GM21528 (cell line): ENCODE measurements around the gene CDX2.

Experiments
- ATAC-seq: cut with Tn5 transposase; IDR thresholded peaks from one replicate; pipeline ENCODE4 v1.9.1; 2021; ENCODE audit warnings: mild to moderate bottlenecking, moderate library complexity; ENCODE audit not compliant: unreplicated experiment, low FRiP score

Gene CDX2

GRCh38 chr13:27979001-27979643, 10.0 kb upstream of the CDX2 start:
- ATAC-seq = no peak

GRCh38 chr13:27978301-27978968, 9.3 kb upstream of the CDX2 start:
- ATAC-seq = no peak

DNA sequence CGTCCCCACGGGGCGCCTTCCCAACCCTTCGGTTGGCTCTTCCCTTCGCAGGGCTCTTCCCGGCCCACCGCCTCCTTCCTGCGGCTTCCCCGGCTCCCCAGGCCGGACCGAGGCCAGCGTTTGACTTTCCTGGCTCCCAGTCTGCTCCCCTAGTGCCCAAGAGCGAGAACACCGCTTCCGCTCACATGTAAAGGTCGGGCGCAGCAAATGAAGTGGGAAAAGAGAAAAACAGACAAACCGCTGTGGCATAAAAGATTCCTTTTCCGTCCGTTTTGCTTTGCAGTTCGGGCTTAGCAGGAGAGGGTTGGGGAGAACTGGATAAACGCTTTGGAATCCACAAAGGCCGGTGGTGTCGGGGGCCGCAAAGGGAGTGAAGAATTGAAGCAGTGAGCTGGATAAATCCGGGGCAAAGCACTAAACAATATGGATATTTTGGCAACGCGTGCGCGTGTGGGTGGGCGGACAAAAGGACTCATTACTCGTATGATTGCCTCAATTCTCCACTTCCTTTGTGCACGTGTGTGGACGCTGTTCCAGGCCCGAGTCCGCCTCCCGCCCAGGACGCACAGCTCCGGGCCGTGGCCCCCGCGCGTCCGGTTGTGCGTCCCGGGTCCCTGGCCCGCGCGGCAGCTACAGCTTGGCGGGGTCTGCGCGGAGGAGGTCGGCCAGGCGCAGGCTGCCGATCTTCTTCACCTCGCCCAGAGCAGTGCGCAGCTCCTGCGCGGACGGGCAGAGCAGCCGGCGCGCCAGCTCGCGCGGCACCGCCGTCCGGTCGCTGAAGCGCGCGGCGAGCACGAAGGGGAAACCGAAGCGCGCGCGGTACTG, 8.6 kb upstream of the CDX2 start:
- ATAC-seq = no peak

DNA sequence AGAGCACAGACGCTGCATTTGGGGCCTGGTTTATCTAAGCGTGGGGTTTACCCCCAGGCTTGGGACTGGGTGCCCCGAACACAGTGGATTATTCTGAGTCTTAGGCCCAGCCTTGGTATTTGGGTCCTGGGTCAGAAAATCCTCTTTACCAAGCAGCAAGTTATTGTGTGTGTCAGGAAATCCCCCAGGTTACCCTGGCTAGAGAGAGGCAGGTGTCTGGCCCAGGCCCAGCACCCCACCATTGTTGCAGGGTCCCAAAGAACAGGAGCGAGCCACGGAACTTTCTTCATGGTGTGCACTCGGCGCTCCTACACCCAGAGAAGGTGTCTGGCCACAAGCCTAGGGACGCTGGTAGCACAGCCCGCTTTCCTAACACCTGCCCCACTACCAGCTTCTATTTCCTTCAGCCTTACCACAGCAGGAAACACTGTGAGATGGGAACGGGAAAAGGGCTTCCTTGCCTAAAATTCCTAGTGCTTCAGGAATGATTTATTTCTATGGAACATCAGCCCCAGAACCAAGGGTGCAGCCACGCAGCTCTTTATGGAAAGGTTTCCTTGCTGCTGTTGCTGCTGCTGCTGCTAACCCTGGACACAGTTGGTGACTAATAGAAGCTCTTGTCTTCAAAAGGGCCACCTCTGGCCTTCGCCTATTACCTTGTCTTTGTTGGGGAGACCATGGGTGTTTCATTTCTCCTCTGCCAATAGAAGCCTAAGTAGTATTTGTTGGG, 7.4 kb upstream of the CDX2 start:
- ATAC-seq = no peak

DNA sequence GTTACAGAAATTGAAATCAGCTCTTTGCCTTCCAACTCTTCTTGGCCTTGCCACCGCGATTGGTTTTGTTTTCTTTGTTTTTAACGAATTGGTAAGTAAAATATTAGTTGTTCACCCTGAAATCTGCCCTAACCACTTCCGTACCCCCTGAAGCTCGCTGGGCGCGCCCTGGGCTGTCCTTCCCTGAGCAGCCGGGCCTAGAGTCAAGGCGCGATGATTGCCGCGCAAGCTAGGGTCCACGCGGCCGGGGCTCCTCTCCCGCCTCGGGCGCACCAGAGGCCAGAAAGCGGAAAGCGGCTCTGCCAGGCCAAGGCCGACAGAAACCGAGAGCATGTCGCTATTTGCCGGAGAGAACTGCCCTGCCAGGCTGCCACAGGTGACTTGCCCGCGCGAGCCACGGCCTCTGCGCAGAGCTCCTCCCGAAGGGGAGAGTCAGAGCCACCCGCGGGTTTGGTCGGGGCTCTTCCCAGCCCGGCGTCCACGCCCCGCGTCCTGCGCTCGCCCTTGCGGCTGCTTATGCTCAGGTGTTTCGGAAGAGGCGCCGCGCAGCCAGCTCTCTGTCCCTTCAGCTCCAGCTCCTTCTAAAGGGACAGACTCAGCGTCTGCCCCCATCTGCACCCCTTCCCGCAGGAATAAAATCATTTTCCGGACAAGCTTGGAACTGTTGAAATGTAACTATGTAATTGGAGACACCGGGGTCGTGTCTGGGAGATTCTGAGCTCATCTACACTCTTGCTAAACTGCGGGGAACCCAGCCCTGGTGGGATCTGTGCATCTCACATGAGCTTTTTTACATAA, 6.6 kb upstream of the CDX2 start:
- no peak for ATAC-seq

- ATAC-seq = no peak
Observed at GRCh38 chr13:27973961-27974662, 5.0 kb upstream of the CDX2 start.

DNA sequence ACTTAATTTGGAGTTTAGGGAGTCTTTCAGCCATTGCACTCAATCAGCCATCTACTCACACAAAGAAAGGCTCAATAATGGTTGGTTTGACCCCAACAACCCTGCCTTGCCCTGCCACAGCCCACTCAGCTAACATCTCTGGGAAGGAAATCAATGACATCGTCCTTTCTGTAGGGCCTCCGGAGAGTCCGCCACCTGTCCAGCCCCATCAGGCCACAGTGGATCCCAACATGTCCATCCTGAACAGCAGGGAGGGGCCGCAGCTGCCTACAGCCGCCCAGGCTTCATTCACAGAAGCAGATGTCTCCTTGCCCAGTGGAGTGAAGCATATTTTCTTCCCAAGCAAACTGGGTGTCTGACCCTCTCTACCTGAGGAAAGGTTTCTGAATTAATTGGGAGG, 4.2 kb upstream of the CDX2 start:
- ATAC-seq = no peak

DNA sequence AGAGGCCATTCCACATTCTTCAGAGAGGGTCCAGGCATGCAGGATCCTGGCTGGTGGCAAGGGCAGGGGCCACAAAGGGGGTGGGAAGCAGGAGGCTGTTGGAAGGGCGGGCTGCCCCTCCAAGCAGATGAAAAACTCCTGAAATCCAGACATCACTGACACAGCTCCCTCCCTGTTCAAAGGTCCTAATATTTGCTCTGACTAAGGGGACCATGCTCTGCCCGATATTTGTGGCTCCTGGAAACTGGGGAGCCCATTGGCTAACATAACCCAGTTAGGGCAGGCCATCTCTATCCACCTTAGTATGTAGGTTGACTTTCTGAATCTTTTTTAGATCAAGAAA, 3.3 kb upstream of the CDX2 start:
- no peak for ATAC-seq

GRCh38 chr13:27971776-27972477, 2.8 kb upstream of the CDX2 start:
- no peak for ATAC-seq

DNA sequence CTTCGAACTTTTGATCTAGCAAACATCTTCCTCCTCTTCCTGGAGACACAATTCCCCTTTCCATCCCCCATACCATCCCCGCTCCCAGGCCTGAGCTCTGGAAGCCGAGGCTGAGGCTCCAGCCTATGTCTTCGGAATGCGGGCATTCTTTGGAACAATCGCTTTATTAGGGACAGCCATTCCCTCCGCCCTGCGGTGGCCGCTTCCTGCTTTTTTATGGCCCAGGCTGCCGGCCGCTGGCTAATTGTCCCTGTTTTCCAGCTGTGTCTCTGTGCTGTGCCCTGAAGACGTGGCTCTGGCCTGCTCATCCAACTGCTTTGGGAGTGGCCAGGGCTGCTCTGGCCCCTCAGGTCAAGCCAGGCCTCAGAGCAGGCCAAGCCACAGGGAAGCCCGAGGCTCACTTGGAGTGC, 2.1 kb upstream of the CDX2 start:
- no peak for ATAC-seq

- no peak for ATAC-seq
Observed at GRCh38 chr13:27970382-27971235, 1.5 kb upstream of the CDX2 start.

DNA sequence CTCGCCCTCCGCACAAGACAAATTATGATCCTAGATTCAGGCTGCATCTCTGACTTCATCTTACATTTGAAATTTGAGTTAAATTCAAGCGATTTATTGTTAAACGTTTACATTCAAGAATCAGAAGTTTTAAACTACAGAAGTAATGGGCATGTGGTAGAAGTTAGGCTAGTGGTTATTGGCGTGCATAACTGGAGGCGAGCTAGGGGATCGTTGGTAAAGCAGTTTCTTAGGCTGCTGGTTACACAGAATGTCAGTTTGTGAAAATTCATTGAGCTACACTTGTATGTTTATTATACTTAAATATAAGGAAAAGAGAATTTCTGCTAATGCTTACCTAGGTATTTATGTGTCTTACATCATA, 733 bp upstream of the CDX2 start:
- ATAC-seq = no peak

DNA sequence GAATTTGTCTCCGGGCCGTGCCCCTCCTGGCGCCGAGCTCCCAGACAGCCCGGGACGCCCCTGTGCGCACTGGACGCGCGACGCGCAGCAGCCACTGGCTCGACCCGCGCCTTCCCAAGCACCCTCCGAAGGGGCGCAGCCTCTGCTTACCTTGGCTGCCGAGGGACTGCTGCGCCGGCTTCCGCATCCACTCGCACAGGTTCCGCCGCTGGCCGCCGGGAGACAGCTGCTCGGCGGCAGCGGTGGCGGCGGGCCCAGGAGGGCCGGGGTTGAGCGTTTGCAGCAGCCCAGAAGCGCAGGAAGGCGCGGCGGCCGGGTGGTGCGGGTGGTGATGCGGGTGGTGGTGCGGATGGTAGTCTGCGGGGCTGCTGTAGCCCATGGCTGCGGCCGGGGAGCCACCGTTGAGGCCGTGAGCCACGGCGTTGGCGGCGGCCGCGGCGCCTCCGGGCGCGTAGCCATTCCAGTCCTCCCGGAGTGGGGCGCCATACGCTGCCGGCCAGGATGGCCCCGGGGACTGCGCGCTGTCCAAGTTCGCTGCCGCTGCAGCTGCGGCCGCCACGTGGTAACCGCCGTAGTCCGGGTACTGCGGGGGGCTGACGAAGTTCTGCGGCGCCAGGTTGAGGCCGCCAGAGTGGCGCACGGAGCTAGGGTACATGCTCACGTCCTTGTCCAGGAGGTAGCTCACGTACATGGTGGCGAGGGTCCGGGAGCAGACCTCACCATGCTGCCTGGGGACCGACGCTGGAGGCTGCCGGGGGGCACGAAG, 616 bp downstream of the CDX2 start:
- ATAC-seq = no peak

GRCh38 chr13:27967736-27968315, 1.3 kb downstream of the CDX2 start:
- no peak for ATAC-seq

- ATAC-seq = no peak
Observed at GRCh38 chr13:27967203-27967735, 1.8 kb downstream of the CDX2 start.

- no peak for ATAC-seq
Observed at GRCh38 chr13:27966641-27967202, 2.4 kb downstream of the CDX2 start.
